A549 treated with ZK216348 at 1 μM for 4 hours (cell line): ENCODE results near the gene CCL14. TPM values are rescaled to one million over a fixed set of nuclear protein-coding genes. Genes with fewer than 3 reads are reported as not detected.

Experiments used
- total RNA-seq: library from RNA; stranded (reverse); fragments of 200-300 nt; extraction: Qiagen RNA extraction; gene quantifications from 5 replicates; pipeline ENCODE4 v1.2.3, GENCODE V29; 2022; ENCODE audit warnings: low read depth

The CCL14 gene
- not detected in 5 replicates for total RNA-seq

GRCh38 chr17:35986643-35987042 lies at the start of gene CCL14:
TSS of gene CCL14 (minus strand) at chr17:35986729. CDS start at chr17:35986649, 80 bp downstream.

GRCh38 chr17:36017799-36018198 lies 31.3 kb upstream of the CCL14 start, which contains the start of gene CCL23:
TSS of gene CCL23 (minus strand) at chr17:36017972. CDS start at chr17:36017897, 75 bp downstream.

DNA sequence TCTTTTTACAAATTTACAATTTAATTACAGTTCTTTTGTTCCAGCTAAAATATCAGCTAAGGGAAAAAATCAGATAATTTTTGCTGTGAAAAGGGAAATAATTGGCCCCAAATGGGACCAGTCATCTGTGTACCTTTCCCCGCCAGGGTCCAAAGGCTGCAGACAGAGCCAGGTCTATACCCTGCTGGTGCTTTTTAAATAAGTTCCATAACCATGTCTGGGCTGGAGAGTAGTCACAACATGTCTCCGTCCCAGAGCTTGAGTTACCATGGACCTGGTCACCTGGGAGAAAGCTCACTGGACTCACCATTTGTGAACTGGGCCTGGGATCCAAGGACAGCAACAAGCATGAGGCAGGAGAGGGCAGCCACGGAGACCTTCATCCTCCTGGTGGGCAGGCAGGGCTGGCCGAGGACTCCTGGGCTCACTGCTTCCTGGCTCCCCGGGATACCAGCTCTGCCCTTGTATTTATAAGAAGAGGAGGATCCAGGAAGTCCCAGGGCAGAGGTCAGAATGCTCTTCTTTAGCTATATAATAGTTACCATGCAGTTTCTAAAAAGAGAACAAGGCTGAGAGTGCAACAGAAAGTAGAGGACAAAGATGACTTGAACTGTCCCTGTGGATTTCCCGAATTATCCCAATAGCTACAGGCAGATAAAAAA lies 14.7 kb upstream of the CCL14 start, which contains the start of gene CCL15:
TSS of gene CCL15 (minus strand) at position 444 of the 662 bp plus-strand sequence. CDS start at position 383, 61 bp downstream.

GRCh38 chr17:35981246-35981645 lies 5.3 kb downstream of the CCL14 start, which contains the start of gene CCL16:
TSS of gene CCL16 (minus strand) at chr17:35981497. CDS start at chr17:35981420, 77 bp downstream.

GRCh38 chr17:35943537-35943936 lies 43.0 kb downstream of the CCL14 start, which contains the start of gene LYZL6:
TSS of gene LYZL6 (minus strand) at chr17:35943713. CDS start at chr17:35939356, 4,357 bp downstream.

Other genes starting within 250 kb of the CCL14 start
- 0.06 to 0.08 TPM in 2 of 5 replicates, not detected in the others for gene GAS2L2, start 233.5 kb downstream of the CCL14 start, total RNA-seq
- 0.38 to 0.56 TPM in 2 of 5 replicates, not detected in the others for gene C17orf50, start 225.8 kb downstream of the CCL14 start, total RNA-seq
- gene MMP28, start 191.1 kb downstream of the CCL14 start, total RNA-seq, result 2.7 to 8.4 TPM (median 7.1 TPM) in 5 replicates
- gene TAF15, start 177.2 kb downstream of the CCL14 start, total RNA-seq, result 210 to 259 TPM (median 226 TPM) in 5 replicates
- not detected in 5 replicates for gene HEATR9, start 117.8 kb downstream of the CCL14 start, total RNA-seq
- gene CCL5, start 106.4 kb downstream of the CCL14 start, total RNA-seq, result 1.0 to 2.3 TPM (median 1.5 TPM) in 5 replicates
- 2.7 to 6.7 TPM (median 3.7 TPM) in 5 replicates for gene RDM1, start 56.0 kb downstream of the CCL14 start, total RNA-seq
- gene LYZL6, start 43.0 kb downstream of the CCL14 start, total RNA-seq, result not detected in 5 replicates
- not detected in 5 replicates for gene CCL16, start 5.2 kb downstream of the CCL14 start, total RNA-seq
- gene CCL15, start 14.8 kb upstream of the CCL14 start, total RNA-seq, result not detected in 5 replicates
- not detected in 5 replicates for gene CCL23, start 31.2 kb upstream of the CCL14 start, total RNA-seq
- gene CCL18, start 77.5 kb upstream of the CCL14 start, total RNA-seq, result 0.38 TPM in 1 of 5 replicates, not detected in the others
- not detected in 5 replicates for gene CCL3, start 103.4 kb upstream of the CCL14 start, total RNA-seq
- not detected in 5 replicates for gene CCL4, start 117.1 kb upstream of the CCL14 start, total RNA-seq
- 1.5 to 4.3 TPM (median 3.4 TPM) in 5 replicates for gene TBC1D3B, start 189.9 kb upstream of the CCL14 start, total RNA-seq
- not detected in 5 replicates for gene CCL3L1, start 210.0 kb upstream of the CCL14 start, total RNA-seq
- gene CCL4L2, start 224.3 kb upstream of the CCL14 start, total RNA-seq, result not detected in 5 replicates